Skin epidermis (tissue), 12 donors: Measurements from ENCODE around the gene JADE1.

Experiments used
- H3K27ac ChIP-seq, 21 experiments: fragments of 200-600 bp; sonication (generic) in 11 of 21; one replicate each; pipeline ENCODE4 v1.5.0; 2020; ENCODE audit warnings: mild to moderate bottlenecking in 3 of 21, inconsistent platforms in 2 of 21, moderate library complexity in 2 of 21
- H3K4me3 ChIP-seq, 7 experiments: fragments of 200-600 bp; sonication (generic) in 2 of 7; one replicate each; pipeline ENCODE4 v1.5.0; 2020; ENCODE audit warnings: inconsistent platforms in 2 of 7, mild to moderate bottlenecking in 2 of 7, moderate library complexity in 1 of 7

JADE1 gene

DNA sequence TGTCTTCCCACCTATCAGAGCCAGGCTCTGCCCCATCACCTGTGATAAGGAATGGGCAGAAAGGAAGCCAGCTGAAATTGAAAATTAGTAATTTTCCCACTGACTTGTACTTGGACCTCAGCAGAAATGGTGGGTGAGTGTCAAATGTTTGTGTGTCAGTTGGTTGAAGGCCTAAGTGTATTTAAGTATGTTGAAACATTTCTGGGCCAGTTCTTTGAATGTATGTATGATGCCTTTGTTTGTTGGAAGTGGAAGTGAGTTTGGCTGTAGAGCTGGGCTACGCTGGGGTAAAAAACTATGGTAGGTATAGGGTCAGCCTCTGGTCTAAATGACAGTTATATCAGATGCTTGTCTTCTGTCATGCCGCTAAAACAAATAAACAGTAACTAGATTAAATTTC is 27.7 kb downstream of the JADE1 start:
- Histone ChIP-seq H3K4me3 (no peak overlapping the region), H3K27ac (no peak overlapping the region)

DNA sequence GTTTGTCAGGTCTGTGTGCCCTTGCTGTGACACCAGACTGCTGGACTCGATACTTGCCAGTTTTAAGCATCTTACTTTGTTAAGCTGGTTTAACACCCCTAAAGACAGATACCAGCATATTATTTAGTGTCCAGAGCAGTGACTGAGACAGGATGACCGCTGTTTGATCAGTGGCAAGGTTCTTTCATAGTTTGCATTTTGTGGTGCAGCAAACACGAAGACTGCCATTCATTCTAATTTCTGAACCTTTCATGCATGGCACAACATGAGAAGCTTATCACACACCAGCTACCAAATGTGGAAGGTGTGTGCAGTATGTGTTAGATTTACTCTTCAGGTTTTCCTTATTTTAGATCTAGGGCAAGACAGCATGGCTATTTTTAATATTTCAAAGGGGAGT is 28.2 kb downstream of the JADE1 start:
- no peak overlapping the region for H3K4me3 ChIP-seq
- H3K27ac ChIP-seq, result peak overlapping the region in 2 of 21 experiments; percentile 20 to 49

DNA sequence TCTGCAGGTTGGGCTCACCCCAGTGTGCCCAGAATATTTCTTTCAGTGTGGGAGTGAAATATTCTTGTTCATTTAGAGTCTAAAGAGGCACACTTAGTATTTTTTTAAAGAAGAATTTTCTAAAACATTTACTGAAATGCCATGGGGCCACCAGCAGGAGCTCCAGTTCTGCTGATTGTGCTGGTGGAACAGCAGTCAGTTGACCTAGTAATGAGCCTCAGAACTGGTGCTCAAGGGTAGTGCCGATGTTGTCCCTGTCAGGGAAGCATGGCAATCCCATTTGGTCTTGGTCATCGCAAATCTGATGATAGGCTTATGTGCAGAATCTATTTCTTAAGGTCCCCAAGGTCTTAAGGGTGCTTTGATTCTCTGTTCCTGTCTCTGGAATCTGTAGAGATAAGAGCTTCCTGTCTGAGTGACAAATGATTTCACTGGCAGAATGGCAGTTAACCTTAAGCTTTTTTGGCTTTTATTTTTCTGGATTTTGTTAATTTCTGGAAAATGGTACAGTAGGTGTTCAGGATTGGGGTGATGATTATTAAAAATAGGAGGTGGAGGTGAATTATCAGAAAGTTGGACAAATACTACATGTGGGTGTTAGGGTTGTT is 31.3 kb downstream of the JADE1 start:
- H3K27ac ChIP-seq, result no peak overlapping the region
- H3K4me3 ChIP-seq, result no peak overlapping the region

- Histone ChIP-seq H3K4me3 (no peak overlapping the region), H3K27ac (no peak overlapping the region)
These were observed 31.9 kb downstream of the JADE1 start for GRCh38 chr4:128841402-128841801.

DNA sequence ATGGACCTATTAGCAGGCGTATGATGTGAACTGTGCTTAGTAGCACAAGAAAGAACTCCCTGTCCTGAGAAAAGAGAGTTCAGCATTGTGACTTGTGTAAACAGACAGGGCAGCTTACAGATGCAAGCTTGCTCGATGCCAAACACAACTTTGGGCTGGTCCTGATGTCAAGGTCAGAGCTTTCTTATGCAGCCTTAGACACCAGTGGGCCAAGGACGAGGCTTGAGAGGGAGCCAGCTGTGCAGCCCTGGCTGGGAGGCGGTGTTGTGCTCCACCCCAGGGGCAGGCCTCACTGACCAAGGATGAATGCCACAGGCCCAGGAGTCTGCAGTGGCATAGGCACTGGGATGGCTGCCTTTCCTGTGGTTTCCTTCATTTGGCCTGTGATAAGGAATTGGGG is 35.4 kb downstream of the JADE1 start:
- Histone ChIP-seq H3K27ac (no peak overlapping the region), H3K4me3 (no peak overlapping the region)

DNA sequence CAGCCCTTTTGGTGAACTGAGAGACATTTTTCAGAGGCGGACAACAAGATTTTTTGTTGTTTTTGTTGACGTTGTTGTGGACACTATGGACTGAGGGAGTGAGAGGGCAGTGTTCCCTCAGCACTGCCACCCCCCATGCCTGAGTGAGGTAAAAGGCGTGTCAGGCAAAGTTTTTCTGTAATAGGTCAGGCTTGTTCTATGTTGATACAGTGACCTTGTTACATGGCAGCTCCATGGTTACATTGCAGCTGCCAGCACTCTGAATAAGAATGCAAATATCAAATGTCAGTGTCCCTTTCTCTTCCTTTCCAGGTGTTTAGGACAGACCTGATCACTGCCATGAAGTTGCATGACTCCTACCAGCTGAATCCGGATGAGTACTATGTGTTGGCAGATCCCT is 36.6 kb downstream of the JADE1 start:
- no peak overlapping the region for H3K4me3 ChIP-seq
- H3K27ac ChIP-seq, result no peak overlapping the region

DNA sequence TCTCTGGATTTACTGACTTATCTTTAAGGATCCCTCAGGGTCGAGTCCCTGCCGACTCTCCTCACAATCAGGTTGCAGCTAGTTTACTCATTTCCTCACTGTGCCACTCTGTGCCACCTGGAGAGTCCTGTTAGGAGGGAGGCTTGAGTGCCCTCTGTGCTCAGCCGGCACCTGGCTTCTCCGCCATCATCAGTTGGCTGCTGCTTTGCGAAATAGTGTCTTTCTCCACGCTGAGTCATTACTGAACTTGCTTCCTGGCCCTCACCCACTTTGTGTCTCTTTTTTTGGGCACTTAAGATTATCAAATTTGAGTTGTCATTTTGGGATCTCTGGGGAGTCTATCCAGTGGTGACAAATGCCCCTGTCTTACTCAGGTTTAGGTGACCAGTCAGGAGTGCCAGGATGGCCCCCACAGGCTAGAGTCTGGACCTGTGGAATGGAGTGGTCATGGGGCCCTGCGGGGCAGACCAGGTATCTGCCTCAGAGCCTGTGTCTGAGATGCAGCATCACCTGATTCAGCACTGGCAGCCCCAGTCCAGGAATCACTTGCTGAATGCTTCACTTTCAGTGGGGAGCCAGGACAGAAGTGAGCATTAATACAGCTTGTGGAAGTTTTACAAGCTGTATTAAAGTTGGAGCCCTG is 37.7 kb downstream of the JADE1 start:
- no peak overlapping the region for H3K27ac ChIP-seq

GRCh38 chr4:128848461-128848860 is 39.0 kb downstream of the JADE1 start:
- Histone ChIP-seq H3K4me3 (no peak overlapping the region), H3K27ac (no peak overlapping the region)

More for the DNA sequence above, 37.7 kb downstream of the JADE1 start:
- no peak overlapping the region for H3K4me3 ChIP-seq

GRCh38 chr4:128850252-128850651 is 40.8 kb downstream of the JADE1 start:
- no peak overlapping the region for H3K4me3 ChIP-seq
- no peak overlapping the region for H3K27ac ChIP-seq

GRCh38 chr4:128853741-128854140 is 44.2 kb downstream of the JADE1 start:
- Histone ChIP-seq H3K4me3 (no peak overlapping the region), H3K27ac (peak overlapping the region in 1 of 21 experiments; percentile 18)

GRCh38 chr4:128854433-128854832 is 44.9 kb downstream of the JADE1 start:
- Histone ChIP-seq H3K27ac (peak overlapping the region in 3 of 21 experiments; percentile 0 to 31 (median 18)), H3K4me3 (no peak overlapping the region)

DNA sequence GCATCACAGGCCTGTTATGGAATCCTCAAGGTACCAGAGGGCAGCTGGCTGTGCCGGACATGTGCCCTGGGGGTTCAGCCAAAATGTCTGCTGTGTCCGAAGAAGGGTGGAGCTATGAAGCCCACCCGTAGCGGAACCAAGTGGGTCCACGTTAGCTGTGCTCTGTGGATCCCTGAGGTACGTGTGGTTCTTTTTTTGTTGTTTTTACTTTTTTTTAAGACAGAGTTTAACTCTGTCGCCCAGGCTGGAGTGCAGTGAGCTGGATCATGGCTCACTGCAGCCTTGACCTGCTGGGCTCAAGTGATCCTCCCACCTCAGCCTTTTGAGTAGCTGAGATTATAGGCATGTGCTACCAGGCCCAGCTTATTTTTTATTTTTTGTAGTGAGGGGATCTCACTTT is 46.1 kb downstream of the JADE1 start:
- Histone ChIP-seq H3K4me3 (no peak overlapping the region), H3K27ac (no peak overlapping the region)

GRCh38 chr4:128856246-128856645 is 46.7 kb downstream of the JADE1 start:
- Histone ChIP-seq H3K4me3 (no peak overlapping the region), H3K27ac (no peak overlapping the region)

DNA sequence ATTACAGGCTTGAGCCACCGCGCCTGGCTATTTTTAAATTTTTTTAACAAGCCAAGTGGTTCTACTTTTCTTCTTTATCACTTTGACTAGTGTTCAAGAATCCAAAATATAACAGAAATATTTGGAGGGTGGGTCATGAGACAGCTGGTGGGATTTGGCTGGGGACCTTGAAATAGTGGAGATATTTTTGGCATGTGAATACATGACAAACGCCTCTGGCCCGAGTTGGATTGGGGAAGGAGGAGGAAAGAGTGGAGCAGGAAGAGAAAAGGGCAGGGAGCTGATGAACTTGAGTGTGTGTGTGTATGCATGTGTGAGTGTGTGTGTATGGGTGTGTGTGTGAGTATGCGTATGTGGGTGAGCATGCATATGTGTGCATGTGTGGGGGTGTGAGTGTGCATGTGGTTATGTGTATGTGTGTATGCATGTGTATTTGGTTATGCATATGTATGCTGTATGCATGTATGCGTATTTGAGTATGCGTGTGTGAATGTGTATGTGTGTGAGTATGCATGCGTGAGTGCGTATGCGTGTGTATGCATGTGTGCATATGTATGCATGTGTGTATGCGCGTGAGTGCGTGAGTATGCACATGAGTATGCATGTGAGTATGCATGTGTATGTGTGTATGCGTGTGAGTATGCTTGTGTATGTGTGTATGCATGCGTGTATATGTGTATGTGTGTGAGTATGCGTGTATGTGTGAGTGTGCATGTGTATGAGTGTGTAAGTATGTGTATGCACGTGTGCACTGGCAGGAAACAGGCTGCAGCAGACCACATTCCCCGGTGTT is 49.6 kb downstream of the JADE1 start:
- Histone ChIP-seq H3K4me3 (no peak overlapping the region), H3K27ac (no peak overlapping the region)

GRCh38 chr4:128859887-128860677 is 50.6 kb downstream of the JADE1 start:
- peak overlapping the region in 1 of 21 experiments; percentile 23 for H3K27ac ChIP-seq
- no peak overlapping the region for H3K4me3 ChIP-seq

- H3K4me3 ChIP-seq, result no peak overlapping the region
- no peak overlapping the region for H3K27ac ChIP-seq
These were observed 52.5 kb downstream of the JADE1 start for GRCh38 chr4:128861856-128862518.

DNA sequence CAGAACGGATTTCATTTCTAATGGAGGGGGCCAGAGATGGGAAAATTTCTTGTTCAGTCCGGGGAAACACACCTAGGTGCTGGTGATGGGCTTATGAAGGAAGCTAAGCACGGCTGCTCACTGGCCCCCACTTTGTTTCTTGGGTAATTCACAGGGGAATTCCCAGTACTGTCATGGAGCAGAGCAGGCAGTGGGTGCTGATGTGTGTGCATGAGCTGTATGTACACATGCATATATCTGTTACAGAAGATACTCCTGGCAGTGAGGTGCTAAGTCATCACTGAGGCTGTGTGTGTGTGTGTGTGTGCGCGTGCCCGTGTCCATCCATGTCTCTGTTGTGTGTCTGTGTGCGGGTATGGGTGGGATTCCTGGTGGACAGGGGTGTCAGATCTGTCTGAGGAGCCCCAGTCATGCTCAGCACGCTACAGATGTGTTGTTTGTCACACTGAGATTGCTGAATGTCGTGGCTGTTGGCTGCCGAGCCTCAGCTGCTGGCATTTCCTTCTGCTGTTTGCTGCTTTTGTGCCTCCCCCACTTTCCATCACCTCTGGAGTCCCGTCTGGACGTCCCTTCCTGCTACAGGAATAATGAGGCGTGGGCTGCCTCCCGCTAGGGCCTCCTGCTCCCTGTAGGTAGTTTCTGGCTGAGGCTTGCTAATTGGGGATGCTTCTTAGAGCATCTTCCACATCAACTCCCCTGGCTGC is 53.3 kb downstream of the JADE1 start:
- no peak overlapping the region for H3K4me3 ChIP-seq
- H3K27ac ChIP-seq, result peak overlapping the region in 3 of 21 experiments; percentile 1 to 22 (median 19)

DNA sequence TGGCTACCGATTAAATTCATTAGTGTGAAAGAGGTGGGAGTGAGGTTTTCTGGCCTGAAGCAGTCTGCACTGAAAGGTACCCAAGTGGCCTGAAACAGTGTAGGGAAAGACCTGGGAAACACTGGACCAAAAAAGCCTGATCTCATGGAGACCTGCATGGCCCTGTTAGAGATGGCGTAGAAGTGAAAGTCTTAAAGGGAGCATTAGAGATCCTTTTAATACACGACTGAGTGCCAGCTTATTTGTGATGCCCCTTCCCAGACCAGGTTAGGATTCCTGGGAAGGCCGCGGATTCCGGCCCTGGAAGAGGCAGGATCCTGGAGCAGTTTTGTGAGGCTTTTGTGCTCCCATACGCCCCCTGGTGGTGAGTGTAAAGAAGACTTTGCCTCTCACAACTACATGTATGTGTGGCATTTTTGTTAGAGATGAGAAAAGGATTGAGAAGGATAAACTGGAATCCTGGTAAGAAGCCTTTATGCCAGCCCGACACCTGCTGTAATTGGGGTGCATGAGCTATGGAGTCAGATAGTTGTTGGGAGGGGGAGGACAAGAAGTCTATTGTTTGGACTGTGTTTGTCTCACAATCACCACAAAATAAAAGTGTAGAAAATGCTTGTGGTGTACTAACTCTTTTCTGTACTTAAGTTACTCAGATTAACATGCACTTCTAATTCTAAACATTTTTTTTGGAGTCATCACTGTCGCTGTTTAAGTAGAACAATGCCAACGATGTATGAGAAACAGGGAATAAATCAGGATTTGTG is 54.0 kb downstream of the JADE1 start:
- Histone ChIP-seq H3K27ac (peak overlapping the region in 3 of 21 experiments; percentile 1 to 22 (median 19)), H3K4me3 (no peak overlapping the region)
